ENCODE measurements around the gene PAGR1. TPM values are rescaled to one million over a fixed set of nuclear protein-coding genes. Genes with fewer than 3 reads are reported as not detected.

The PAGR1 gene
- total and polyA plus RNA-seq, 2 of the 13 experiments (the other 11 are each of a cell fraction or from before 2014, with no cell fraction given), result 9.8 to 66.4 TPM

- TF ChIP-seq ZNF432 (CRISPR knock-in tag; IDR thresholded peaks at IDR 0.05; ENCODE audit: borderline replicate concordance) (no peak), NBN (conservative IDR thresholded peaks at IDR 0.05) (no peak), HNF4A (CRISPR knock-in tag; IDR thresholded peaks at IDR 0.05) (peak; percentile 45; the same call in 1 of the 2 replicates), ZBTB3 (CRISPR knock-in tag; IDR thresholded peaks at IDR 0.05; ENCODE audit: borderline replicate concordance, low read depth) (no peak), FOXA3 (CRISPR knock-in tag; IDR thresholded peaks at IDR 0.05) (peak; percentile 70), SNAPC5 (CRISPR knock-in tag; IDR thresholded peaks at IDR 0.05; ENCODE audit: borderline replicate concordance) (no peak; the same call in 1 of the 2 replicates), ZSCAN29 (CRISPR knock-in tag; conservative IDR thresholded peaks at IDR 0.05) (no peak), ZNF30 (CRISPR knock-in tag; IDR thresholded peaks at IDR 0.05) (no peak), FOXA1 (IDR thresholded peaks at IDR 0.05) (no peak), FOXA1 (CRISPR knock-in tag; IDR thresholded peaks at IDR 0.05) (peak; percentile 24; the same call in 1 of the 2 replicates), ZNF710 (CRISPR knock-in tag; IDR thresholded peaks at IDR 0.05; ENCODE audit: borderline replicate concordance) (peak; percentile 34), SRSF9 (IDR thresholded peaks at IDR 0.05; ENCODE audit: borderline replicate concordance, insufficient read depth, low read depth, low read length, poor library complexity, severe bottlenecking) (no peak), HNRNPL (IDR thresholded peaks at IDR 0.05; ENCODE audit: low read depth, low read length) (peak; percentile 28; the same call in 1 of the 2 replicates), PBX2 (CRISPR knock-in tag; IDR thresholded peaks at IDR 0.05) (no peak), TP53 (CRISPR knock-in tag; conservative IDR thresholded peaks at IDR 0.05) (no peak), SP2 (CRISPR knock-in tag; IDR thresholded peaks at IDR 0.05) (0 out of 2 replicates have a peak, but pooled peaks have one; percentile 12), ZNF75D (CRISPR knock-in tag; IDR thresholded peaks at IDR 0.05; ENCODE audit: borderline replicate concordance) (no peak), ATF1 (CRISPR knock-in tag; IDR thresholded peaks at IDR 0.05) (peak; percentile 86), ZNF264 (CRISPR knock-in tag; IDR thresholded peaks at IDR 0.05) (no peak), ZNF543 (CRISPR knock-in tag; IDR thresholded peaks at IDR 0.05) (no peak), ZBTB8A (CRISPR knock-in tag; IDR thresholded peaks at IDR 0.05; ENCODE audit: borderline replicate concordance, low read depth) (no peak), SYNCRIP (IDR thresholded peaks at IDR 0.05; ENCODE audit: insufficient read depth, low read depth, low read length) (no peak), ZBTB10 (CRISPR knock-in tag; IDR thresholded peaks at IDR 0.05; ENCODE audit: borderline replicate concordance) (no peak), ZBTB20 (CRISPR knock-in tag; IDR thresholded peaks at IDR 0.05; ENCODE audit: borderline replicate concordance, low read depth) (no peak)
Observed at GRCh38 chr16:29862884-29863668, 47.1 kb downstream of the PAGR1 start, which contains the start of gene CDIPT (continued).

Measured in HepG2 (cell line).